LNCAP (cell line): ENCODE data around the gene TBXAS1.

Experiments
- TF ChIP-seq, protein P1 (sequence below): fragments of 450-650 bp; IDR thresholded peaks from 2 replicates; pipeline ENCODE4 v1.5.1; 2017; ENCODE audit warnings: mild to moderate bottlenecking

TBXAS1 gene

DNA sequence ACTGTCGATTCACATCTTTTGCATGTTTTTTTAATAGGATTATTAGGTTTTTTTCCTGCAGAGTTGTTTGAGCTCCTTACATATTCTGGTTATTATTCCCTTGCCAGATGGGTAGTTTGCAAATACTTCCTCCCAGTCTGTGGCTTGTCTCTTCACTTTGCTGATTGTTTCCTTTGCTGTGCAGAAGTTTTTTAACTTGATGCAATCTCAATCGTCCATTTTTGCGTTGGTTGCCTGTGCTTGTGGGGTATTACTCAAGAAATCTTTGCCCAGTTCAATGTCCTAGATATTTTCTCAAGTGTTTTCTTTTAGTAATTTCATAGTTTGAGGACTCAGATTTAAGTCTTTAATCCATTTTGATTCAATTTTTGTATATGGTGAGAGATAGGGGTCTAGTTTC, 95.4 kb downstream of the TBXAS1 start:
- TF ChIP-seq, protein P1, sequence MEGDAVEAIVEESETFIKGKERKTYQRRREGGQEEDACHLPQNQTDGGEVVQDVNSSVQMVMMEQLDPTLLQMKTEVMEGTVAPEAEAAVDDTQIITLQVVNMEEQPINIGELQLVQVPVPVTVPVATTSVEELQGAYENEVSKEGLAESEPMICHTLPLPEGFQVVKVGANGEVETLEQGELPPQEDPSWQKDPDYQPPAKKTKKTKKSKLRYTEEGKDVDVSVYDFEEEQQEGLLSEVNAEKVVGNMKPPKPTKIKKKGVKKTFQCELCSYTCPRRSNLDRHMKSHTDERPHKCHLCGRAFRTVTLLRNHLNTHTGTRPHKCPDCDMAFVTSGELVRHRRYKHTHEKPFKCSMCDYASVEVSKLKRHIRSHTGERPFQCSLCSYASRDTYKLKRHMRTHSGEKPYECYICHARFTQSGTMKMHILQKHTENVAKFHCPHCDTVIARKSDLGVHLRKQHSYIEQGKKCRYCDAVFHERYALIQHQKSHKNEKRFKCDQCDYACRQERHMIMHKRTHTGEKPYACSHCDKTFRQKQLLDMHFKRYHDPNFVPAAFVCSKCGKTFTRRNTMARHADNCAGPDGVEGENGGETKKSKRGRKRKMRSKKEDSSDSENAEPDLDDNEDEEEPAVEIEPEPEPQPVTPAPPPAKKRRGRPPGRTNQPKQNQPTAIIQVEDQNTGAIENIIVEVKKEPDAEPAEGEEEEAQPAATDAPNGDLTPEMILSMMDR: no peak

DNA sequence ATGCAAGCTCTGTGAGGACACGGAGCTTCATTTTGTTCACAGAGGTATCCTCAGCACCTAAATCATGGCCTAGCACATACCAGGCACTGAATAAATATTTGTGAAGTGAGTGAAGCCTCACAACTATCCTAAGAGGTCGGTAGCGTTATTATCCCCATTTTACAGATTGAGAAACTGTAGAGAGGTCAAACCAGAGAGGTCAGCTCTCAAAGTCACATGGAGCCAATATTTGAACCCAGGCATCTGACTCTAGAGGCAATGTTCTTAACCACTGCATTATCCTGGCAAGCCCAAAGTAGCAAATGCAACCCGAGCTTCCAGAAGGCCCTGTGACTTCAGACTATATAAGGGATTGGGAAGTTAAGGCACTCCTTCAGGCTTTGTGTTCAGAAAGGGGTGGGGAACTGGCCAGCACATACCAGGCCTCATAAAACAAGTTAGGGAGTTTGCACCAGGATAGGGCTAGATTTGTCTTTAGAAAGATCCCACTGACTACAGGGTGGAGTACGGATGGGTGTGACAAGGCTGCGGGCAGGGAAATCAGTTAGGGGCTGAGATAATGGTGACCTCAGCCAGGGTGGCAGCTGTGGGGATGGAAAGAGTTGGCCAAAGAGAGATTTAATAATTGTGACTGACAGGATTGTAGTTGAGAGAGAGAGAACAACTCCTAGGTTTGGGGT, 101.4 kb downstream of the TBXAS1 start:
- TF ChIP-seq, protein P1: no peak

DNA sequence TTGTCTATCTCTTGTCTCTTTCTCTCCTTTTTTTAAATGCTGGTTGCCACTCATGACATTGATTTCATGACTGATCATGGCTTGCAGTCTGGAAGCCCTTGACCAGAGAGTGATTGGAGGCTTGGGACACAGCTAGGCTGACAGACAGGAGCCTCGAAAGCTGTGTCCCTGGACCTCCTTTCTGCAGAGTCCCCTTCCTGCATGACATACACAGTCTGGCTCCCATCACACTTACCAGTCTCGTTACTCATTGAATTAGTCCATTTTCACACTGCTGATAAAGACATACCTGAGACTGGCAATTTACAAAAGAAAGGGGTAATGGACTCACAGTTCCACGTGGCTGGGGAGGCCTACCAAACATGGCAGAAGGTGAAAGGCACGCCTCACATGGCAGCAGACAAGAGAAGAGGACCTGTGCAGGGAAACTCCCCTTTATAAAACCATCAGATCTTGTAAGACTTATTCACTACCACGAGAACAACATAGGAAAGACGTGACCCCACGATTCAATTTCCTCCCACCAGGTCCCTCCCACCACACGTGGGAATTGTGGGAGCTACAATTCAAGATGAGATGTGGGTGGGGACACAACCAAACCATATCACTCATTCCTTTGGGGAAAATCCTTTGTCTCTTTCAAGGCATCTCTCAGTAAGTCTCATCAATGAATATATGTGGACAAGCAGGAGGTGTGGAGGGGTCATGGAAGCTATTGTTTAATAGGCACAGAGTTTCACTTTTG, 102.3 kb downstream of the TBXAS1 start:
- TF ChIP-seq, protein P1: no peak

DNA sequence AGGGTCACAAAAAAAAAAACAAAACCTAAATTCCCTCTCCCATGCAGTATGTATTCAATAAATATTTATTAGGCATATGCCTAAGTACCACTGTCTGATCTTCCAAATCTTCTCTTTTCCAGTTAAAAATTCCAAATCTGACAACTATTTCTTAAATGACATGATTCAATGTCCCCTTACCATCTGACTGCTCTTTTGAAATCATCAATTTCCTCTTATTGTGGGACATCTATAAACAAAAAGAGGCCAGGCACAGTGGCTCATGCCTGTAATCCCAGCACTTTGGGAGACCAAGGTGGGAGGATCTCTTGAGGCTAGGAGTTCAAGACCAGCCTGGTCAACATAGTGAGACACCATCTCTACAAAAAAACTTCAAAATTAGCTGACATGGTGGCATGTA, 103.5 kb downstream of the TBXAS1 start:
- TF ChIP-seq, protein P1: no peak

DNA sequence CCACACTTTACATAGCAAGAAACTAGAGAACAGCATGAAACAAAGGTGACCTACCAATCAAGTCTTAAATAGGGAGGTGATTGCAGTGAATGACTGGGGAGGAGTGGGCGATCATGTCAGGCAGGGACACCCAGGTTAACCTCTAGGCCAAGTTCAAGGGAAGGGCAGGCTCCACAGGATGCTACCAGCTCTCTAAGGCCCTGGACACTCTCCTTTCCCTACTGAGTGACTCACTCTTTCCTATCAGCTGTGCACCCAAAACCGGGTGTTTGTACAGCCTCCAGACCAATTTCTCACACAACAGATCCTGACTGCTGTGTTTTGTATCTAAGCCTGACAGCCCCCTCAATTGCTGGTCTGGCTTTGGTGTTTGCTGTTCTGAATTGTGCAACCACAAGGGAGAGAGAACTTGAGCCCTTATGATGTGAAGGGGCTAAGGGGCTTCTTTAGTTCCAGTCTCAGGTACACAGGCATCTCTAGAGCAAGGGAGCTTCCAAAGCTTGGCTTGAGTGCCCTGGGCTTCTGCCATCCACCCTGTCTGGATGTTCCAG, 107.8 kb downstream of the TBXAS1 start:
- TF ChIP-seq, protein P1: no peak

DNA sequence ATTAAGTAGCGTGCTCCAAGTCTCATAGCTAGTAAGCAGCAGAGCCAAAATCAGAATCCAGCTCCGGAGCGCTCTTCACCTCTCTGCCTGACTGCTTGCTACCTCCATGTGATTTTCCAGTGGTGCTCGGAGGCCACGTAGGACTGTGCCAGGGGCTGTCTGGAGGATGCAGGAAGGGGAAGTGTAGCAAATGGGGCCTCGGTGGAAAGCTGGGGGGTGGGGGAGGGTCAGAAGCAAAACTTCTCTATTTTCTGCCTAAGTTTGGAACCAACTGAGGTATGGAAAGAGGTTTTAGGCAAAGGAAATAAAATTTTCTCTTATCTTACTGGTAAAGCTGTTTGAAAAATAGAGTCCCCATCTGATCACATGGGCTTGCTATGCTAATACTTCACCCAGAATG, 108.7 kb downstream of the TBXAS1 start:
- TF ChIP-seq, protein P1: no peak

DNA sequence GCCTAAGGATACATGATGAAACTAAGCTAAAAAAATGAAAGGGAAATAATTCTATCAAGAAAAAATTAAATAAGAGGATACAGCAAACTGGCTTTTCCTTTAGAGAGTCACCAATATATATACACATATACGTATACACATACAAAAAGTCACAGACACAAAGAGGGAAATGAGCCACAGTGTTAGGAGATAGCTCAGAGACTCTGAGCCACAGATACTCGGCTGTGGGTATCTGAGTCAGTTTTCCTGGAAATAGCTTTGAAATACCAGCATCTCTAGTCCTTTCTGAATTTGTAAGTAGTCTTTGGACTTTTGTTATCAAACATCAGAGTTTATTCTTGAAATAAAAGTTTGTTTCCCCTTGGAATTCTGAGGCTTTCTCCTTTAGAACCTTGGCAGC, 111.8 kb downstream of the TBXAS1 start:
- TF ChIP-seq, protein P1: no peak
